HG03139 (cell line): ENCODE results near the gene AHDC1.
"Not testable (repeated sequence)": the region's sequence is repeated elsewhere in the genome, so short reads cannot be mapped to it uniquely, and the experiment has no call there.

ENCODE experiments used
- ATAC-seq: cut with Tn5 transposase; IDR thresholded peaks from one replicate; pipeline ENCODE4 v1.9.1; 2021; ENCODE audit not compliant: unreplicated experiment

Gene AHDC1

GRCh38 chr1:27553823-27554222 lies 50.1 kb downstream of the AHDC1 start:
- ATAC-seq: not testable (repeated sequence)

DNA sequence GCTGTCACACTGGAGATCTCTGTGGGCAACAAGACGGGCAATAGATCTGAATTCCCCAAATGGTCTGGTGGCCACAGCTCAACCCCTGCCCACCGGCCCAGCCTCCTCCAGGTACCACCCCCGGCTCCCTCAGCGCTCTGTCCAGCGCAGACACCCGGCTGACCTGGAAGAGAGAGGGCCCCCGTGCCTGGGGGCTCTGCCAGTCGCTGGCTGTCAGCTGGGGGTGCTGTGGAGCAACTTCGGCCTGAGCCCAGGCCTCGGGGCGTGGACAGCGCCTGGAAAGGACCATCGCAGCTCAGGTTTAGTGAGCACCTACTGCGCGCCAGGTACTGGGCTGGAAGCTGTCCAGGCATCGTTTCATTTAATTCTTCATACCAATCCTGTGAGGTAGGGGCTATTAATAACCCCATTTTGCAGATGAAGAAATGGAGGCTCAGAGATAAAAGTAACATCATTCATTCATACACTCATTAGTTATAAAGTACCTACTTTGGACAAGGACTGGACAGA lies 51.0 kb downstream of the AHDC1 start:
- ATAC-seq: no peak

DNA sequence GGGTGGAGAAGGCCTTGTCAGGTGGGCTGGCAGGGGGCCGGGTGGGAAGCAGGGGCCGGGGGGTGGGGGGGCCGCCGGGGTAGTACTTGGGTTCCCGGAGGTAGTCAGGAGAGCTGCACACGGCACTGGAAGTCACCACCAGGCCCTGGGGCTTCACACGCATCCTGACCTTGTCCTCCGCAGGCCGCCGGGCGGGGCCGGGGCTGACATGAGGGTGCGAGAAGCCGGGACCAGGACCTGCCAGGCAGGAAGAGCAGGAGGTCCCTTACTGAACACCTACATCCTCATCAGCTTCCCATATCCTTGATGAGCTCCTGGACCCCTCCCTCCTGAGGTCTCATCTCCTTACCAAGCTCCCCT lies 52.0 kb downstream of the AHDC1 start:
- ATAC-seq: no peak

DNA sequence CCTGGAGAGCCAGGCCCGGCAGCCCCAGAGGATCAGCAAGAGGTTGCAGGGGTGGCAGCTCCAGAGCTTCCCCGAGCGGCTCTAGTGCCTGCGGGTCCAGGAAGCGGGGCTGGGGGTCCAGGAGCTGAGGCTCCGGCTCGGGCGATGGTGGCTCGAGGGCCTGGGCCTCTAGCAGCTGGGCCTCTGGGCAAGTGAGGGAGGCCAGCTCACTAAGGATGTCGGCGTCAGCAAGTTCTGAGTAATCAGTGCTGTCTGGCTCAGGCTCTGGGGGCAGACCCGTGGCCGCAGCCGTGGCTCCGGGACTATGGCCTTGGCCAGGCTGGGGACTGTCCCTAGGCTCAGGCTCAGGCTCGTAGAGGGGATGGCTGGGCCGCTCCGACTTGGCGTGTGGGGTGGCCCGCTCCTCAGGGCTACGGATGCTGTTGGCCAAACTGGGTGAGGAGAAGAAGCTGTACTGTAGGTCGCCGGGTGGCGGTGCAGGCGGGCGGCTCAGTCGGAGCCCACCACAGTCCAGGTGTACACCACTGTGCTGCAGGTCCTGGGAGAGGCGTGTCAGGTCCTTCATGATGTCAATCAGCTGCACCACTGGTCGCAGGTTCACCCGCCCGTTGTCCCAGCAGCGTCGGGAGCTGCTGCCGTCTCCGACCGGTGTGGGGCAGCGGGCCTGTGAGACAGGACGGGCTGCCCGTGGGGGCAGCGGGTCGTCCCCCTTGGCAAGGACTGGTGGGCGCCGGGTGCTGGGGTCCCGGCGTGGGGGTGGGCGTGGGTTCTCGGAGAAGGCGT lies 52.6 kb downstream of the AHDC1 start:
- no peak for ATAC-seq

DNA sequence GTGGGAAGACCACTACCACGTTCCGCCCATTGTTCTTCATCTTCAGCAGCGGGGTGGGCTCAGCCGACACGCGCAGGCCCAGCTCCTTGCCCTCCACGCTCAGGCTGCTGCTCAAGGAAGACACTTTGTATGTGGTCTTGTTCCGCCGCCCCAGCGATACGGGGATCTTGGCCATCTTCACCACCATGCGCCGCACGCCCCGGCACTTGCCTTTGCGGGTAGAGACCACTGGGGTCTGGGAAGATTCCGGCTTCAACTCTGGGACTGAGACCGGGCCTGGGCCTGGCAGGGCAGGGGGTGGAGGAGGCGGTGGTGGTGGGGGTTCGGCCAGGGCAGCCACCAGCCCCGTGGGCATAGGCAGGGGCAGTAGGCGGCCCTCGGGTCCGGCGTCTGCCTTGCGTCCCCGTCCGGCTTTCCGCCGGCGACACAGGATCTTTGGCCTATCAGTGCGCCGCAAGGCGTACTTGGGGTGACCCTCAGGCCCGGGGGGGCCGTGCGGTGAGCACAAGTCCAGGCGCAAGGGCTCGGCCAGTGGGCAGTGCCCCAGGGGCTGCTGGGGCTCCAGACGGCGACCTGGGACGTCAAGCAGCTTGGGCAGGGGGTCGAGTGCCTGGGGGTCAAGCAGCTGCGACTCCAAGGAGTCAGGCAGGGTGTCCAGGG lies 53.3 kb downstream of the AHDC1 start:
- ATAC-seq: no peak

DNA sequence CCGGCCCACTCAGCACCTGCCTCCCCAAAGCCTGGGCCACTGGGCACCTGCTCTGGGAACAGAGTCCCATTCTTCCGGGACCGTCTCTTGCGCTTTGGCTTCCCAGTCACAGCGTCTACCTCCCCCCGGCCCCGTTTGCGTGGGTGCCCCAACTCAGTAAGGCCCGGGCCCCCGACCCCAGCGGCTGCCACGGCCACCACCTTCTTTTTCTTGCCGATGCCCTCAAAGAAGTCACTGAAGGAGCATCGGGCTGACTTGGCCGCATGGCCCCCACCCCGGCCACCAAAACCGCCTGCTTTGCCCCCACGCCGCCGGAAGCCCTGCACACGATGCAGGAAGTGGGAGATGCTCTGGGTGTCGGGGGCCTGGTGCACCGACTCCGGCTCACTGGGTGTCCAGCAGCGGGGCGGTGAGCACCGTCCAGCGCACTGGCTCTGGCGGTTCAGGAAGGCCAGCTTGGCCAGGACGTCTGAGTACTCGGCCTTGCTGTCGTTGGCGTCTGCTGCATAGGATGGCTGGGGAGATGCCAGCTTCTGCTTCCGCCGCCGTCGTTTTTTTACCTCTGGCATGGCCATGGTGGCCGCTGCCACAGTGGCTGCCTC lies 54.0 kb downstream of the AHDC1 start:
- ATAC-seq: no peak

GRCh38 chr1:27548858-27549719 lies 54.9 kb downstream of the AHDC1 start:
- ATAC-seq: no peak

DNA sequence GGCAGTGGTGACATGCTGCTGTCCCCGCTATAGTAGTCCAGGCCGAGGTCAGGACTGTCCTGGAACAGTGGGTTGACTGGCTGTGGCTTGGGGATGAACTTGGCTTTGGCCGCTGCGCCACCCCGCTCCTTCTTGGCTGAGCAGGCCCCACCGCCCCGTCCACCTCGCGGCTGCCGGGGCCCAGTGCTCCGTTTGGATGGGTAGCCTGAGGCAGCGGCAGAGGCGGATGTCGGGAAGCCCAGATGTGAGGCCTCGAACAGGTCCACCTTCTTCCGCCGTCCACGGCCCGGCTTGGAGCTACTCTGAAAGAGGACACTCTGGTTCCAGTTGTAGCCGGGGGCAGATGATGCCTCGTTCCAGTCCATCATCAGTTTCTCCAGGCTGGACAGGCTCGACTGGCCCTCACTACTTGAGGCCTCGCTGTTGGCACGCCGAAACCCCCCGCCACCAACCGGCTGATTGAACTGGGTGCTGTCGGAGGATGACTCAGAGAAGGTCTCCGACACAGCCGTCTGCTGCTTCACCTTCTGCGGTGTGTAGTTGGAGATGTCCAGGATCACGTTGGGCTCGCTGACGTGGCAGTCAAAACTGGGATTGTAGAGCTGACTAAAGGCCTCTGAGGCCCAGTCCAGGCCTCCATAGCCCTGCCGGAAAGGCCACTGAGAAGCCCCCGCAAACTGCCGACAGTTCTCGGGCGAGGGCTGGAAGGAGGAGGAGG lies 55.6 kb downstream of the AHDC1 start:
- no peak for ATAC-seq

DNA sequence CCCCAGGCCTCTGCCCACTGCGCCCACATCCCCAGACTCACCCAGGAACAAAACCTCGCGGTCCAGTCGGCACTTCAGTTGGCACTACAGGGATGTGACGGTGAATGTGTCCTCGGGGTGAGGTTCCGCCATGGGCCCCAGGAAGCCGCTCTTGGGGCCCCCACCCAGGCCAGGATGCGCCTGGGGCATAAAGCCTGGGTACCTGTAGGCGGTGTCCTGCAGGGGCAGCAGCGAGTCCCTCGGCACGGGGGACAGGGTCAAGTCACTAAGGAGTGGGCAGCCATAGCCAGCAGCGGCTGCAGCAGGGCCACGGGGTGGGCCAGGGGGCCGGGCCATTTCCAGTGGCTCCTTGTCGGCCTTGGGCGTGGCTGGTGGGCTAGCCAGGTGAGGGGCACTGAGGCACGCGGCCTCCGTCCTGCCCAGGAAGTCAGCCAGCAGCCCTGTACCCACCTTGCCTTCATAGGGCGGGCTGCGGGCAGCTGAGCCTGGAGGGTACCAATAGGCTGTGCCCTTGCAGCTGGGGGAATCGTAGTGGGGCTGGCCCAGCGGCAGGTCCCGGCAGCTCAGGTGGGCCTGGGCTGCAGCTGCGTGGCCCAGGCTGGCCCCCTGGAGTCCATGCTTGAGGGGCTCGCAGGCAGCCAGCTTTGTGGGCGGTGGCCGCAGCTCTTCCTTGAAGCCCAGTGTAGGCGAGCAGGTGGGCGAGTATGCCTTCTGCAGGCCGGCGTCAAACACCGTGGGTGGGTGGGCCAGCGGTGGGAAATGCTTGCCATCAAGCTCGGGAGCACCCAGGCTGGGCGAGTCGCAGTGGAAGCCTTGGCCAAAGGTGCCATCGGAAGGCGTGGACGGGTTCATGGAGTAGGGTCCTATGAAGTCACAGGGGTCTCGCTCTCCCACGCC lies 56.5 kb downstream of the AHDC1 start:
- ATAC-seq: no peak

- no peak for ATAC-seq
These were observed 58.1 kb downstream of the AHDC1 start for GRCh38 chr1:27545876-27546275.

- no peak for ATAC-seq
These were observed 58.7 kb downstream of the AHDC1 start for GRCh38 chr1:27545271-27545670.

DNA sequence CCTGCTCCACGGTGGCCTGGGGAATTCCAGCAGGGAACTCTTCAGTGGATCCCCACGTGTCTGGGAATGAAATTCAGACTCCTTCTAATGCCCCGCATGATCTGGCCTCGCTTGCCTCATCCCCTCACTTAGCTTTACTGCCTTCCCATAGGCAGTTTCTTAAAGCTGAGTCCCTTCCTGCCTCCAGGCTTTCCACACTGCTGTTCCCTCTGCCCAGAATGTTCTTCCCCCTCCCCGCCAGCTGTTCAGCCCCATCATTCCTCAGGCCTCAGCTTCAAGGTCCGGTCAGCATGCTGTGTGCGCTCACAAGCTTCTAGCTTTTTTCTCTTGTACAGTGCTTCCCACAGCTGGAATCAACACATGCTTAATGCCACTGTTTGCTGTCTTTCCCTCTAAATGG lies 59.1 kb downstream of the AHDC1 start:
- no peak for ATAC-seq

- ATAC-seq: no peak
These were observed 60.7 kb downstream of the AHDC1 start for GRCh38 chr1:27543284-27543683.

DNA sequence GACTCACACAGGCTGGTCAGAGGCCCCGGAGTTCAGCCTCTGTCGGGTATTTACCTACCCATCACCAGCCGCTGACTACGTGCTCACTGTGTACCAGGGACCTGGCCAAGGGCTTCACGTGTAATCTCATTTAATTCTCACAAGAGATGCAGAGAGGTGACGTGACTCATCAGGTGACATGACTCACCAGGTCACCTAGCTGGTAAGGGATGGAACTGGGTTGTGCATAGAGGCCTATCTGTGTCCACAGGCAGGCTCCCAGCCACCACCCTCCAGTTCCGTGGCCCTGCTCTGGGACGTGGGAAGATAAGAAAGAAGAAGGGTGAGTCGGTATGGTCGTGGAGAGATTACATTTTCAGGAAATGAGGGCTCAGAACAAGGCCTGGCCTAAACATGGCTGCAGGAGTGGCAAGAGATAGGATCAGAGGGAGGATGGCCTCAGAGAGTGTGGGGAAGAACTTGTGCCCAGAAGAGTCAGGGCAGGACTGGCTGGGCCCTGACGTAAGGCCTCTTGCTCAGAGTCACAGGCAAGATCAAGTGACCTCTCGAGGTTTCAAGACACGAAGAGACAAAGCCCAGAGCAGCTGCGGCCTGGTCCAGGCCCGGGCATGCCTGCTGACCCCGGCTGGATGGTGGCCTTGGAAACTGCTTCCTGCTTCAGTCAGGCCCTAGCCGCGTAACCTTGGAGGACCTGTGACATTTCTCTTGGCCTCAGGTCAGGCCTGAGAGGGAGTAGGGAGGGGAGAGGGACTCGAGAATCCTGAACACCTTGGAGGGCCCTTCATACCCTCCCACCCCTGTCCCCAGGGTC lies 61.3 kb downstream of the AHDC1 start:
- ATAC-seq: no peak

DNA sequence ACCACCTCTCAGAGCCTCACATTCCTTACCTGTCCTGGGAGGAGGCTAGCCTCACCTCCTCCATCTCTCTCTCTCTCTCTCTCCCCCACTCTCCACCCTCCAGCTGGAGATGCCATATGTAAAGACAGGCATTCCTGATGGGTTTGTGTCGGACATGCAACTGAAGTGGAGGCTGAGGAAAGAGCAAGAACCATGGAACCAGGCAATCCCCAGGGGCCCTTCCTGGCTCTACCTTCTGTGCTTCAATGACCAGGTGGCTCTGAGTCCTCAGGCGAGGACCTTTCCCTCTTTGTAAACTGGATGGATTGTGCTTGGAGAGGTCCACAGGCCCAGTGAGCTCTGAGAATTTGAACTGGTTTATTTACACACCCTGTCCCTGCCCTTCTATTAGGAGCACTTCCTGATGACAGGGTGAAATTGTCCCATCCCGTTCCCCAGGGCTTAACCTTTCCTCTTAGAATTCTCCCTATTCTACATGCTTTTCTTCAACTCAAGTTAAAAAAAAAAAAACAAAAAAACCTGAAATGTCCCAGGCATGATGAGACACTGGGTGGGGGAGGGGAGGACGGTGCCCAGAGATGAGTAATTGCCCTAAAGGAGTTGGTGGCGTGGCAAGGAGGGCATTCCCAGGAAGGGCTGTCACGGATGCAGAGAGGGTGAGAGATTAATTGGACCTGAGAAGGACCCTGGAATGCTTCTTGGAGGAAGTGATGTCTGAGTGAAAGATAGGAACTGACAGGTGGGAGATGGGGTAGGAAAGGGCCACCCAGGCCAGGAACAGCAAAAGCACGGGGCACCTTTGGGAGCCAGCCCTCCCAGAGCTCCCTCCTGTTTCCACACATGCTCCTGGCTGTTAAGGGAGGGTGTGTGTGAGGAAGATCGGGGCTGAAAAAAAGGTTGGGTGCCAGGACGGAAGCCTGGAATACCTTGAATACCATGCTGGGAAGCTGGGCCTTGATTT lies 63.8 kb downstream of the AHDC1 start:
- ATAC-seq: no peak

GRCh38 chr1:27538793-27539192 lies 65.2 kb downstream of the AHDC1 start:
- ATAC-seq: no peak

DNA sequence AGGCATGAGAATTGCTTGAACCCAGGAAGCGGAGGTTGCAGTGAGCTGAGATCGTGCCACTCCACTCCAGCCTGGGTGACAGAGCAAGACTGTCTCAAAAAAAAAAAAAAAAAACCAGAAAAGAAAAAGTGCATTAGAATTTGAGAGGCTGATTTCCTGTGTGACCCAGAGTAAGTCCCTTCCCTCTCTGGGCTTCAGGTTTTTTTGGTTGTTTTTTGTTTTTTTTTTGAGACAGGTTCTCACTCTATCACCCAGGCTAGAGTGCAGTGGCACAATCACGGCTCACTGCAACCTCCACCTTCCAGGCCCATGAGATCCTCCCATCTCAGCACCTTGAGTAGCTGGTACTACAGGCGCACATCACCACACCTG lies 65.7 kb downstream of the AHDC1 start:
- ATAC-seq: not testable (repeated sequence)

GRCh38 chr1:27536767-27537166 lies 67.2 kb downstream of the AHDC1 start:
- no peak for ATAC-seq
